Aorta (tissue), 5 donors: ENCODE results near the gene SOHLH1. TPM values are rescaled to one million over a fixed set of nuclear protein-coding genes. Genes with fewer than 3 reads are reported as not detected.

Experiments used
- ATAC-seq: fragments of 200-7000 bp; cut with Tn5 transposase; one replicate; pipeline ENCODE4 v1.9.1; 2022; ENCODE audit warnings: moderate library complexity; ENCODE audit not compliant: low FRiP score
- DNase-seq, 2 donors: peaks; one replicate each; pipeline ENCODE4 v3.0.0-alpha.2; 2020
- H3K27ac ChIP-seq, 2 donors: one replicate each; pipeline ENCODE4 v1.5.1; 2013; ENCODE audit warnings: low read length in 2 of 2, mild to moderate bottlenecking in 2 of 2, moderate library complexity in 2 of 2, control low read depth in 1 of 2, inconsistent platforms in 1 of 2, low read depth in 1 of 2
- H3K27me3 ChIP-seq, 2 donors: one replicate each; pipeline ENCODE4 v1.6.1; 2013; ENCODE audit warnings: control low read depth in 1 of 2, low read length in 1 of 2, mild to moderate bottlenecking in 1 of 2, moderate library complexity in 1 of 2; ENCODE audit not compliant: insufficient read depth in 2 of 2, control insufficient read depth in 1 of 2
- H3K36me3 ChIP-seq, 2 donors: one replicate each; pipeline ENCODE4 v1.6.1; 2013; ENCODE audit warnings: control low read depth in 1 of 2, low read length in 1 of 2, mild to moderate bottlenecking in 1 of 2; ENCODE audit not compliant: insufficient read depth in 2 of 2, control insufficient read depth in 1 of 2
- H3K4me1 ChIP-seq, 2 donors: one replicate each; pipeline ENCODE4 v1.6.1; 2013; ENCODE audit warnings: low read length in 2 of 2, control low read depth in 1 of 2, mild to moderate bottlenecking in 1 of 2, moderate library complexity in 1 of 2; ENCODE audit not compliant: insufficient read depth in 2 of 2, control insufficient read depth in 1 of 2
- H3K4me3 ChIP-seq, 2 donors: one replicate each; pipeline ENCODE4 v1.5.1; 2013; ENCODE audit warnings: low read length in 2 of 2, control low read depth in 1 of 2, mild to moderate bottlenecking in 1 of 2
- H3K9me3 ChIP-seq: one replicate; pipeline ENCODE4 v1.6.1; 2013; ENCODE audit warnings: mild to moderate bottlenecking, low read length; ENCODE audit not compliant: control insufficient read depth
- WGBS, 2 donors: extraction: QIAGEN DNeasy Blood & Tissue Kit; methylation state at CpG; one replicate each; pipeline ENCODE4 v1.1.7; 2013; 5-methylcytosine and 5-hydroxymethylcytosine counted together
- intact Hi-C, 2 donors: fragments of 100-400 bp; cut with DNase I; formaldehyde crosslinking; loops; one replicate each; pipeline versions ENCODE4 v1.14.2 to v1.15.0; 2022
- polyA plus RNA-seq, 2 donors: library from polyadenylated mRNA; stranded (reverse); fragments of 200-250 nt; gene quantifications; one replicate each; pipeline ENCODE4 v1.2.3, GENCODE V29; 2013
- total RNA-seq, 2 donors: library from RNA; stranded (reverse); fragmentation: NEBNext Ultra II Directional; extraction: Animal tissue kit (Norgen Biotek cat#: 25700); gene quantifications; one replicate each; pipeline ENCODE4 v1.2.1, GENCODE V29; 2021
- donor health status: healthy with polysubstance abuse.
- donor health status: Bipolar disorder and iron deficiency.
- donor health status: DM: no; HTN: no; CAD: no.
- donor health status: DM: no; HTN: no; CAD: no.
- donor health status: DM: yes; HTN: yes; CAD: no.

The SOHLH1 gene
- total and polyA plus RNA-seq, 4 donors = not detected

GRCh38 chr9:135701067-135701958 is 2.0 kb upstream of the SOHLH1 start:
- ATAC-seq (no peak), DNase-seq (no peak)
- no peaks in the 10 kb centered on the region for H3K36me3 ChIP-seq
- WGBS, 2 donors = 20 to 21% methylated on average over 35 to 40 of the region's 40 CpGs
- H3K27ac ChIP-seq = no peak overlapping the region
- H3K4me3 ChIP-seq = no peak overlapping the region
- H3K9me3 ChIP-seq = no peaks in the 10 kb centered on the region
- H3K4me1 ChIP-seq = no peaks in the 10 kb centered on the region
- no peaks in the 10 kb centered on the region for H3K27me3 ChIP-seq
- intact Hi-C loops = loop anchor here in 1 of 2 donors (5.0 kb wide), 1 partner anchor 421 kb away; no protein-coding TSS in a partner anchor

DNA sequence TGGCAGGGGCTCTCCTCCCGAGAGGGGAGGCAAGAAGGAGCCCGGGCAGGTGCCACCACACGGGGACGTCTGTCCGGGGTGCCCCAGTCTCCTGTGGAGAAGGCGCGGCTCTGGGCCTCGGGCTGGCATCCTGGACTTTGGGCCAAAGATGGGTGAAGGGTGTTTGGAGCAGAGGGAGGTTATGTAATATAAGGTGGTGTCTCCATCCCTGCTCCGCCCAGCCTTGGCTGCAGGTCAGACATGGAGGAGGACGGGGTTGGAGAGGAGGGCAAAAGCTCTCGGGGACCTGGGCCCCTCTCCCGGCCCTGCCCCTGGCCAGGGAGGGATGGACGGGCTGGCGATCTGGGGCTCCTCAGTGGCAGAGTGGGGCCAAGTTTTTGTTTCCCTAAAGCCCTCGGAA is 1.2 kb upstream of the SOHLH1 start:
- no peak for ATAC-seq
- Histone ChIP-seq H3K36me3 (no peaks in the 10 kb centered on the region), H3K9me3 (no peaks in the 10 kb centered on the region), H3K27me3 (no peaks in the 10 kb centered on the region), H3K27ac (no peak overlapping the region), H3K4me1 (no peaks in the 10 kb centered on the region), H3K4me3 (no peak overlapping the region)
- WGBS, 2 donors = 75 to 78% methylated on average over 15 of the region's 15 CpGs
- no peak for DNase-seq
- intact Hi-C loops = loop anchor here in 1 of 2 donors (5.0 kb wide), 1 partner anchor 422 kb away; no protein-coding TSS in a partner anchor

- H3K36me3 ChIP-seq = no peaks in the 10 kb centered on the region
- H3K27ac ChIP-seq = no peak overlapping the region
- intact Hi-C loops = no loop called here
- DNase-seq (no peak), ATAC-seq (no peak)
- no peaks in the 10 kb centered on the region for H3K27me3 ChIP-seq
- H3K4me3 ChIP-seq = no peak overlapping the region
- no peaks in the 10 kb centered on the region for H3K9me3 ChIP-seq
- WGBS, 2 donors = 82 to 85% methylated on average over 15 to 19 of the region's 19 CpGs
- no peaks in the 10 kb centered on the region for H3K4me1 ChIP-seq
Observed at GRCh38 chr9:135698767-135699166, 514 bp downstream of the SOHLH1 start.

DNA sequence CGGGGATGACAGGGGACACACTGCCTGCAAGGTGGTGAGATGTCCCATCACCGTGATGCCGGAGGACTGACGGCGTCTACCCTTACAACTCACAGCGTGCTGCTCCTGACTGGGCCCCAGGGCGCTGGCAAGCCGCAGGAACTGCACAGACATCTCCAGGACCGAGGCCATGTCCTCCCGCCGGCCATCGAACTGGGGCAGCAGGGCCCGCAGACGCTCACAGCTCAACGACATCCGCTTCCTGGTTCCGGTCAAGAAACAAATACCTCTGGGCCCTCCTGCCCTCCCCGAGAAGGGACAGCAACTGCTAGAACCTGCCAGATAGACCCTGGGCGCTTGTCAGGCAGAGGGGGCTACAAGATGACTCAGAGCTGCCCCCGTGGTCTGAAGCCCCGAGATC is 1.0 kb downstream of the SOHLH1 start:
- no peak for DNase-seq
- WGBS, 2 donors = 74 to 76% methylated on average over 21 of the region's 21 CpGs
- Histone ChIP-seq H3K9me3 (no peaks in the 10 kb centered on the region), H3K36me3 (no peaks in the 10 kb centered on the region), H3K27me3 (no peaks in the 10 kb centered on the region), H3K4me3 (no peak overlapping the region), H3K4me1 (no peaks in the 10 kb centered on the region), H3K27ac (no peak overlapping the region)
- intact Hi-C loops = no loop called here
- ATAC-seq = no peak

- Histone ChIP-seq H3K36me3 (no peaks in the 10 kb centered on the region), H3K27ac (no peak overlapping the region), H3K9me3 (no peaks in the 10 kb centered on the region), H3K4me3 (no peak overlapping the region), H3K27me3 (no peaks in the 10 kb centered on the region), H3K4me1 (no peaks in the 10 kb centered on the region)
- 83 to 84% methylated on average over 15 of the region's 15 CpGs for WGBS, 2 donors
- no peak for DNase-seq
- intact Hi-C loops = no loop called here
- no peak for ATAC-seq
Observed at GRCh38 chr9:135697226-135697625, 2.1 kb downstream of the SOHLH1 start.

DNA sequence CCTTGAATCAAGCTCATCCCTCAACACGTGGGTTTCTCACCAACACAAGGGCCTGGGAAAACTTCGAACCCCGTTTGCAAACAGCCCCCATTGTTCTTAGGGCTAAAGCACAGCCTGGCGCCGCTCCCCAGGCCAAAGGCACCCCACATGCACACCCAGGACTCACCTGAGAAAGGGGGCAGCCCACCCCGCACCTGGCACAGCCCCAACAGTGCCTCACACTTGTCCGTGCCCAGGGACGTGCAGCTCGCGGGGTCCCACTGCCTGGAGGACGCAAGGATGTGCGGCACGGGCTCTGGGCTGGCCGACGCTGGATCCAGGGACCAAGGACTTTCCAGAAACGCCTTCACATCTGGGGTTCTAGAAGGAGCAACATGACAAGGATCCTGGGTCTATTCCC is 2.8 kb downstream of the SOHLH1 start:
- intact Hi-C loops = no loop called here
- 78 to 81% methylated on average over 16 of the region's 16 CpGs for WGBS, 2 donors
- no peaks in the 10 kb centered on the region for H3K27me3 ChIP-seq

DNA sequence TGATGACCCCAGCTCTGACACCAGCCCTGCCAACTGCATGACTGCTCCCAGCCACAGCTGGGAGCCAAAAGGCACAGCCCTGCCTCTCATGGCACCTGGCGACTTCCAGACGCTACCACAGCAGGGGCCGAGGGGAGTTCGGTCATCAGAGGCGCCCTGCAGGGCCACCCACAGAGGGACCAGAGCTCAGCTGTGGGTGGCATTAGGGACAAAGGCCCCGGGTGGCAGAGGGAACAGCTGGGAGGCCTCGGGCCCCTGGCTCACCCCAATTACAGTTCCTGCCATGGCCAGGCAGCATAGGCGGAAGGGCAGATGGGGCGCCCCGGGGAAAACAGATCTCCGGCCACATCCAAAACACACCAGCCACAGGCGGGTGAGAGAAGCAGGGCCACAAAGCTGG is 3.6 kb downstream of the SOHLH1 start:
- DNase-seq (no peak), ATAC-seq (no peak)
- intact Hi-C loops = no loop called here
- H3K27me3 ChIP-seq = no peaks in the 10 kb centered on the region
- H3K9me3 ChIP-seq = no peaks in the 10 kb centered on the region
- H3K4me1 ChIP-seq = no peaks in the 10 kb centered on the region
- H3K36me3 ChIP-seq = no peaks in the 10 kb centered on the region
- no peak overlapping the region for H3K4me3 ChIP-seq
- H3K27ac ChIP-seq = no peak overlapping the region
- WGBS, 2 donors = 82% methylated on average over 12 of the region's 12 CpGs

More for the DNA sequence above, 2.8 kb downstream of the SOHLH1 start:
- no peaks in the 10 kb centered on the region for H3K36me3 ChIP-seq
- H3K27ac ChIP-seq = no peak overlapping the region
- no peaks in the 10 kb centered on the region for H3K4me1 ChIP-seq
- DNase-seq = no peak
- no peak for ATAC-seq
- H3K4me3 ChIP-seq = no peak overlapping the region
- no peaks in the 10 kb centered on the region for H3K9me3 ChIP-seq

- intact Hi-C loops = no loop called here
- WGBS, 2 donors = 88% methylated on average over 16 of the region's 16 CpGs
- no peaks in the 10 kb centered on the region for H3K9me3 ChIP-seq
Observed at GRCh38 chr9:135695036-135695435, 4.2 kb downstream of the SOHLH1 start.

DNA sequence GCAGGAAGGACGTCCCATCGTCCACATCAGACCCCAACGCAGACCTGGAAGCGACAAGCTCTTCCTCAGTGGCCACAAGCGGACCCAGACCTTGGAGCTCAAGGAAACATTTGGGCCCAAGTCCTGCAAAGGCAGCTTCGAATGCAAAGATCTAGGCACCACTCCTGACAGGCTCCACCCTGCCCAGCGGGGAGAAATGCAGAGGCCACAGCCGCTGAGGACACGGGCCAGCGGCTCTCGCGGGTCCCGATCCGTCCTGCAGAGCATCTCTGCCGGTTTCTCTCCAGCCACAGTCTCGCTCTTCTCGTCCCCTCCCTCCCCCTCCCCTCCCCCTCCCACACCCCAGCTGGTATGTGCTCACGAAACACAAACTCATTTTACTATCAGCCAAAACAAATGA is 4.9 kb downstream of the SOHLH1 start:
- no peaks in the 10 kb centered on the region for H3K9me3 ChIP-seq
- no peak for ATAC-seq
- intact Hi-C loops = no loop called here
- H3K36me3 ChIP-seq = no peaks in the 10 kb centered on the region
- DNase-seq = no peak
- no peaks in the 10 kb centered on the region for H3K4me1 ChIP-seq
- H3K27me3 ChIP-seq = no peaks in the 10 kb centered on the region
- 70 to 80% methylated on average over 18 of the region's 18 CpGs for WGBS, 2 donors
- H3K4me3 ChIP-seq = no peak overlapping the region
- H3K27ac ChIP-seq = no peak overlapping the region

More at GRCh38 chr9:135695036-135695435, 4.2 kb downstream of the SOHLH1 start:
- no peak overlapping the region for H3K4me3 ChIP-seq
- no peaks in the 10 kb centered on the region for H3K36me3 ChIP-seq
- no peaks in the 10 kb centered on the region for H3K27me3 ChIP-seq
- H3K4me1 ChIP-seq = no peaks in the 10 kb centered on the region
- no peak for DNase-seq
- no peak overlapping the region for H3K27ac ChIP-seq
- no peak for ATAC-seq
